ENCODE measurements around the gene CHRM2.

Gene CHRM2

GRCh38 chr7:136966825-136967224, 98.4 kb downstream of the CHRM2 start:
- Histone ChIP-seq H3K27me3 (ENCODE audit: insufficient read depth, low read length) (no peaks in the 10 kb centered on the region), H3K36me3 (ENCODE audit: insufficient read depth, low read depth, low read length) (no peaks in the 10 kb centered on the region), H3K4me1 (ENCODE audit: insufficient read depth, low read length) (no peaks in the 10 kb centered on the region), H3K4me3 (ENCODE audit: low read length) (no peak overlapping the region), H3K9ac (ENCODE audit: low read depth, low read length) (no peak overlapping the region), H3K9me3 (ENCODE audit: insufficient read depth, low read depth, low read length) (no peaks in the 10 kb centered on the region), H3K27ac (ENCODE audit: low read length) (no peak overlapping the region)

DNA sequence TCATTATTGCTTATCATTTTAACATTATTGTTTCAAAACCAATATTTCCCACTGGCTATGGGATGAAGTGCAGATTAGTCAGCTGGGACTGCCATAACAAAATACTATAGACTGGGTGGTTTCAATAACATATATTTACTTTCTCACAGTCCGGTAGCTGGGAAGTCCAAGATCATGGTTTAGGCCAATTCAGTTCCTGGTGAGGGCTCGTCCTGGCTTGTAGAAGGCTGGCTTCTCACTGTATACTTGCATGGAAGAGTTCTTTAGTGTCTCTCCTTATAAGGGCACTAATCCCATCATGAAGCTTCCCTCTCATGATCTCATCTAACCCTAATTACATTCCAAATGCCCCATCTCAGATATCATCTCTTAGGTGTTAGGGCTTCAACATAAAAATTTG, 101.3 kb downstream of the CHRM2 start:
- Histone ChIP-seq H3K9me3 (ENCODE audit: insufficient read depth, low read depth, low read length) (no peaks in the 10 kb centered on the region), H3K4me1 (ENCODE audit: insufficient read depth, low read length) (no peaks in the 10 kb centered on the region), H3K36me3 (ENCODE audit: insufficient read depth, low read depth, low read length) (no peaks in the 10 kb centered on the region), H3K4me3 (ENCODE audit: low read length) (no peak overlapping the region), H3K27ac (ENCODE audit: low read length) (no peak overlapping the region), H3K27me3 (ENCODE audit: insufficient read depth, low read length) (no peaks in the 10 kb centered on the region), H3K9ac (ENCODE audit: low read depth, low read length) (no peak overlapping the region)

DNA sequence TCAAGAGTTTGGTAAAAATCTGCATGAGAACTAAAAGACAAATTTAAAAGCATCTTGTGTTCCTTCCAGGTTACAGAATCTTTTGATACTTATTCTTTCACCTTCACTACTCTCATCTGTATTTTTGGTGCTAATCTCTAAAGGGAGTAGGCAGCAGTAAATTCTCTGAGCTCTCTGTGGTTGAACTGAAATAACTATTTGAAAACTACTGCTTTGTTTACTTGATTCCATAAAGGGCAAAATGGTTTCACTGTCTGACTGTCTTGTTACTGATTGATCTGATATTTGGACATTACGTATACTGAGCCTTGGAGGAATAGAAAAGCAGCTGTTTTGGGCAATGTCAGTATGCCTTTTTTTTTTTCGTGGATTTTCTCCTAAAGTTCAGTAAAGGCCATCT, 103.3 kb downstream of the CHRM2 start:
- H3K4me3 ChIP-seq (ENCODE audit: low read length) = no peak overlapping the region
- no peaks in the 10 kb centered on the region for H3K9me3 ChIP-seq (ENCODE audit: insufficient read depth, low read depth, low read length)
- H3K9ac ChIP-seq (ENCODE audit: low read depth, low read length) = no peak overlapping the region
- H3K27me3 ChIP-seq (ENCODE audit: insufficient read depth, low read length) = no peaks in the 10 kb centered on the region
- no peaks in the 10 kb centered on the region for H3K4me1 ChIP-seq (ENCODE audit: insufficient read depth, low read length)
- H3K27ac ChIP-seq (ENCODE audit: low read length) = no peak overlapping the region
- no peaks in the 10 kb centered on the region for H3K36me3 ChIP-seq (ENCODE audit: insufficient read depth, low read depth, low read length)

DNA sequence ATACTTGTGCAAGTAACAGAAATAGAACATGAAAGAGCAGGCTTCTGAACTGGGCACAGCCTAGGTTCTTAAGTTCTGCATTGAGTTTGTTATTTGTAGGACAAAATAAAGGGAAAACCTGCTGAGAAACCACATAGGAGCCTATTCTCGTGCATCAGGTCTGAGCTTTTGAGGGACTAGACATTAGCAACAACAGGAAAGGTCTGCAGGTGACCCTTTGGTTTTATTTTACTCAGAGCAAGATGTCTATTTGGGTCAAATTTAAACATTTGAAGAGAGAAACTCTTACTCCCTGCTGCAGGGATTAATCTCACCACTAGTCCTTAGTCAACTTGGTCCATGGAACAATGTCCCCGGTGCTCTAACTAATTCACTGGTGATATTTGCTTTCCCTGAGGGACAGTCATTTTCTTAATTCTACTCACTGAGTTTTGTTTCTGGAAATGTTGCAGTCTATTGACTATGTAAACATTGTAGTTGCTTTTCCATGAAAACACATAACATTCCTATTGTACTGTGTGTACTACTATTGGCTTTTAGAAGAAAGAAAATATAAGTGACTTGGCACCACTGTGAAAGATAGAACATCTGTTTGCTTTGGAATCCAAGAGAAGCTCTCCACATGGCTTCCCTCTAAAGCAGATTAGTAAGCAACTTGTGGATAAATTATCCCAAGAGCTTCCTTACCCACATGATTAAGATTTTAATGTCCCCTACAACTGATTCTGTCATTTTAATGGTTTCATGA, 108.2 kb downstream of the CHRM2 start:
- Histone ChIP-seq H3K36me3 (ENCODE audit: insufficient read depth, low read depth, low read length) (no peaks in the 10 kb centered on the region), H3K9me3 (ENCODE audit: insufficient read depth, low read depth, low read length) (no peaks in the 10 kb centered on the region), H3K27ac (ENCODE audit: low read length) (no peak overlapping the region)

DNA sequence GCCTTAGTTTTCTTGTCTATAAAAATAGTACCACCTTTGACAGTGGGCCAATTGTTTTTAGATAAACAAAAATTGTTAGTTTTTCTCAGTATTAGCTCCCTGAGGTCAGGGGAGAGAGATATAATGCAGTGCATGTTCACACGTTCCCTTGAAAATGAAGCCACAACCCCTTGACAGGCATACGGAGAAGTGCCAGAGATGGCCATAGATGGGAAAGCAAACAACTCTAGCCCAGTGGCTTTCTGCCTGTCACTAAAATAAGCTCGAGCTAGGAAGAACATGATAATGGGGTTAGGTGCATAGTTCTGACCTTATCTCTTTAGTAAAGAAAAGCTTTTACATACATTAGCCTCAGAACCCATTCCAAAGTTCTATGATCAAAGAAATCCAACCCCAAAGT, 124.9 kb downstream of the CHRM2 start:
- no peak overlapping the region for H3K9ac ChIP-seq (ENCODE audit: low read depth, low read length)
- H3K27ac ChIP-seq (ENCODE audit: low read length) = no peak overlapping the region
- H3K9me3 ChIP-seq (ENCODE audit: insufficient read depth, low read depth, low read length) = no peaks in the 10 kb centered on the region
- H3K36me3 ChIP-seq (ENCODE audit: insufficient read depth, low read depth, low read length) = no peaks in the 10 kb centered on the region
- H3K27me3 ChIP-seq (ENCODE audit: insufficient read depth, low read length) = no peaks in the 10 kb centered on the region
- no peaks in the 10 kb centered on the region for H3K4me1 ChIP-seq (ENCODE audit: insufficient read depth, low read length)
- H3K4me3 ChIP-seq (ENCODE audit: low read length) = no peak overlapping the region

More for the DNA sequence above, 108.2 kb downstream of the CHRM2 start:
- H3K4me1 ChIP-seq (ENCODE audit: insufficient read depth, low read length) = no peaks in the 10 kb centered on the region
- H3K9ac ChIP-seq (ENCODE audit: low read depth, low read length) = no peak overlapping the region
- no peak overlapping the region for H3K4me3 ChIP-seq (ENCODE audit: low read length)
- H3K27me3 ChIP-seq (ENCODE audit: insufficient read depth, low read length) = no peaks in the 10 kb centered on the region

GRCh38 chr7:136997735-136998134, 129.3 kb downstream of the CHRM2 start:
- Histone ChIP-seq H3K27ac (ENCODE audit: low read length) (no peak overlapping the region), H3K9me3 (ENCODE audit: insufficient read depth, low read depth, low read length) (no peaks in the 10 kb centered on the region), H3K4me3 (ENCODE audit: low read length) (no peak overlapping the region), H3K9ac (ENCODE audit: low read depth, low read length) (no peak overlapping the region), H3K4me1 (ENCODE audit: insufficient read depth, low read length) (peaks cover 7% of the 10 kb centered on the region; the same call in 1 of the 2 replicates), H3K36me3 (ENCODE audit: insufficient read depth, low read depth, low read length) (no peaks in the 10 kb centered on the region), H3K27me3 (ENCODE audit: insufficient read depth, low read length) (no peaks in the 10 kb centered on the region)

DNA sequence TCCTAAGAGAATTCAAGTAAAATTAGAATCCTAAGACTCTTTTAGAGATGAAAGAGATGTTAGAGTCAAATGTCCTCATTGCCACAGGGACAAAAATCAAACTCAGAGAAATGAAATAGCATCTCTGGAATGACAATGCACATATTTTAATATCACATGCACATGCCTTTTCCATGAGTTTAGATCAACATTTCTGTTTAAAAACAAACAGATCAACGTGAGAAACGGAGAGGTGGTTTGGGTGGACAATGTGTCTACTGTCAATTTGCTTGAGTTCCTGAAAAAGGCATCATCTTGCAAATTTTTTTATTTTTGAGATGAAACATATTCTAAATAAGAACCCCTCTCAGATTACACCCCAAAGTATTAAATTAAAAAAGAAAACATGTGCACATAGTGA, 130.0 kb downstream of the CHRM2 start:
- no peak overlapping the region for H3K4me3 ChIP-seq (ENCODE audit: low read length)
- no peak overlapping the region for H3K9ac ChIP-seq (ENCODE audit: low read depth, low read length)
- H3K36me3 ChIP-seq (ENCODE audit: insufficient read depth, low read depth, low read length) = no peaks in the 10 kb centered on the region
- no peaks in the 10 kb centered on the region for H3K9me3 ChIP-seq (ENCODE audit: insufficient read depth, low read depth, low read length)
- no peaks in the 10 kb centered on the region for H3K27me3 ChIP-seq (ENCODE audit: insufficient read depth, low read length)
- H3K27ac ChIP-seq (ENCODE audit: low read length) = no peak overlapping the region
- peaks cover 7% of the 10 kb centered on the region; the same call in 1 of the 2 replicates for H3K4me1 ChIP-seq (ENCODE audit: insufficient read depth, low read length)

- Histone ChIP-seq H3K9me3 (ENCODE audit: insufficient read depth, low read depth, low read length) (no peaks in the 10 kb centered on the region), H3K4me3 (ENCODE audit: low read length) (no peak overlapping the region), H3K27ac (ENCODE audit: low read length) (no peak overlapping the region), H3K36me3 (ENCODE audit: insufficient read depth, low read depth, low read length) (no peaks in the 10 kb centered on the region), H3K9ac (ENCODE audit: low read depth, low read length) (no peak overlapping the region), H3K4me1 (ENCODE audit: insufficient read depth, low read length) (peaks cover 7% of the 10 kb centered on the region; the same call in 1 of the 2 replicates), H3K27me3 (ENCODE audit: insufficient read depth, low read length) (no peaks in the 10 kb centered on the region)
Observed at GRCh38 chr7:137000621-137001020, 132.2 kb downstream of the CHRM2 start.

DNA sequence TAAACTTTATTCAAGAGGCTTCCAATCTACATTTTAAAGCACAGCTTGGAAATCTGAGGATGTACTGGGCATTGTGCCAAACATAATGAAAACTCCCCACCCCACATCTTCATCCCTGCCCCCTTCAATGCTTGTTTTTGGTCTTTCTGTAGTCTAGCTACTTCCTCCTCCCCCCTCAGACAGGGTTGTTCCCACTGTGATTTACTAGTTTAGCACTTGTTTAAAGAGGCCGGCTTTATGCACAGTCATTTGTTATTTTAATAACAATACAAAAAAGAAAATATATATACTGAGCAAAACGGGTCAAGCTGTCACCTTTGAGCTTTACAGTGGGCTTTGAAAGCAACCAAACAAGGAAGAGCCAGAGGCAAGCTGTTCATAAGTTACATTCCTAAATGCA, 132.6 kb downstream of the CHRM2 start:
- no peak overlapping the region for H3K4me3 ChIP-seq (ENCODE audit: low read length)
- peaks cover 7% of the 10 kb centered on the region; the same call in 1 of the 2 replicates for H3K4me1 ChIP-seq (ENCODE audit: insufficient read depth, low read length)
- H3K36me3 ChIP-seq (ENCODE audit: insufficient read depth, low read depth, low read length) = no peaks in the 10 kb centered on the region
- H3K27me3 ChIP-seq (ENCODE audit: insufficient read depth, low read length) = no peaks in the 10 kb centered on the region
- no peak overlapping the region for H3K9ac ChIP-seq (ENCODE audit: low read depth, low read length)
- H3K27ac ChIP-seq (ENCODE audit: low read length) = no peak overlapping the region
- no peaks in the 10 kb centered on the region for H3K9me3 ChIP-seq (ENCODE audit: insufficient read depth, low read depth, low read length)

- no peaks in the 10 kb centered on the region for H3K36me3 ChIP-seq (ENCODE audit: insufficient read depth, low read depth, low read length)
- H3K4me3 ChIP-seq (ENCODE audit: low read length) = no peak overlapping the region
- no peak overlapping the region for H3K27ac ChIP-seq (ENCODE audit: low read length)
- H3K27me3 ChIP-seq (ENCODE audit: insufficient read depth, low read length) = no peaks in the 10 kb centered on the region
- no peaks in the 10 kb centered on the region for H3K9me3 ChIP-seq (ENCODE audit: insufficient read depth, low read depth, low read length)
- H3K9ac ChIP-seq (ENCODE audit: low read depth, low read length) = no peak overlapping the region
- H3K4me1 ChIP-seq (ENCODE audit: insufficient read depth, low read length) = peaks cover 7% of the 10 kb centered on the region; the same call in 1 of the 2 replicates
Observed at GRCh38 chr7:137001478-137001877, 133.0 kb downstream of the CHRM2 start.

DNA sequence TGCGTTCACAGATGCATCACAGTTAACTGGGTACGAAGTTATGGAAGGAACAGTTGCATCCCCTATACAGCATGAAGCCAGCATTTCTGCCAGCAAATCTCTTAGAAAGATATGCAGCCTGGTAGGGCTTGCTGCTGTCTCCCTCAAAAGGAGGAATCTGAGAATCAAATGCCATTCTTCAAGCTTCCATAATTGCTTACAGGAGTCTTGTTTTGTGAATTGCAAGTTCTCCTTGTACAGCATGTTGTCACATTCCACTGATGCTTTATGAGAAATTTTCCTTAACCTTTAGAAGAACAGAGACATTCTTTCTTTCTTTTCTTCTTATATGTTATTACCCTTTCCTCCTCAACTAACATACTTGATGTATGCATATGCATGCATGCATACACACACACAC, 134.6 kb downstream of the CHRM2 start:
- H3K9ac ChIP-seq (ENCODE audit: low read depth, low read length) = no peak overlapping the region
- H3K27ac ChIP-seq (ENCODE audit: low read length) = no peak overlapping the region
- H3K4me1 ChIP-seq (ENCODE audit: insufficient read depth, low read length) = peaks cover 7% of the 10 kb centered on the region; the same call in 1 of the 2 replicates

GRCh38 chr7:137003566-137003965, 135.1 kb downstream of the CHRM2 start:
- no peak overlapping the region for H3K4me3 ChIP-seq (ENCODE audit: low read length)
- peaks cover 7% of the 10 kb centered on the region; the same call in 1 of the 2 replicates for H3K4me1 ChIP-seq (ENCODE audit: insufficient read depth, low read length)

More for the DNA sequence above, 134.6 kb downstream of the CHRM2 start:
- no peaks in the 10 kb centered on the region for H3K36me3 ChIP-seq (ENCODE audit: insufficient read depth, low read depth, low read length)
- H3K27me3 ChIP-seq (ENCODE audit: insufficient read depth, low read length) = no peaks in the 10 kb centered on the region
- H3K9me3 ChIP-seq (ENCODE audit: insufficient read depth, low read depth, low read length) = no peaks in the 10 kb centered on the region
- no peak overlapping the region for H3K4me3 ChIP-seq (ENCODE audit: low read length)

More at GRCh38 chr7:137003566-137003965, 135.1 kb downstream of the CHRM2 start:
- Histone ChIP-seq H3K9me3 (ENCODE audit: insufficient read depth, low read depth, low read length) (no peaks in the 10 kb centered on the region), H3K27ac (ENCODE audit: low read length) (no peak overlapping the region), H3K9ac (ENCODE audit: low read depth, low read length) (no peak overlapping the region), H3K27me3 (ENCODE audit: insufficient read depth, low read length) (no peaks in the 10 kb centered on the region), H3K36me3 (ENCODE audit: insufficient read depth, low read depth, low read length) (no peaks in the 10 kb centered on the region)

Data from iPS-20b (cell line).